Activated T-cell treated with anti-CD3 and anti-CD28 coated beads, Interleukin-2, amount 50 U/mL, for 4 hours (primary cell): ENCODE measurements around the gene TRERF1. TPM values are rescaled to one million over a fixed set of nuclear protein-coding genes. Genes with fewer than 3 reads are reported as not detected.

ENCODE experiments used
- ATAC-seq, 2 donors: fragments of 200-7000 bp; cut with Tn5 transposase; one replicate each; pipeline ENCODE4 v1.10.0; 2021
- DNase-seq: peaks from one replicate; pipeline ENCODE4 v3.0.0-alpha.2; 2020
- H3K27me3 Mint-ChIP-seq: one replicate; pipeline ENCODE4 v1.8.0; 2021; ENCODE audit warnings: low read depth, mixed read lengths
- H3K36me3 Mint-ChIP-seq: one replicate; pipeline ENCODE4 v1.8.0; 2022; ENCODE audit warnings: mixed read lengths; ENCODE audit not compliant: insufficient read depth
- H3K4me1 Mint-ChIP-seq: one replicate; pipeline ENCODE4 v1.8.0; 2021; ENCODE audit warnings: low read depth, mixed read lengths
- H3K4me3 Mint-ChIP-seq: one replicate; pipeline ENCODE4 v1.8.0; 2021; ENCODE audit warnings: mild to moderate bottlenecking, moderate library complexity, mixed read lengths
- H3K9me3 Mint-ChIP-seq: one replicate; pipeline ENCODE4 v1.8.0; 2021; ENCODE audit warnings: mixed read lengths
- total RNA-seq, 3 donors: library from RNA; stranded (reverse); gene quantifications; one replicate each; pipeline ENCODE4 v1.2.1, GENCODE V29; 2021

Gene TRERF1
- total RNA-seq, 3 donors from 2014 or later: 8.9 to 9.4 (median 9.0) TPM

GRCh38 chr6:42345696-42346416 is 105.9 kb downstream of the TRERF1 start:
- peak overlapping the region; percentile 29 for H3K4me3 Mint-ChIP-seq
- H3K9me3 Mint-ChIP-seq: no peaks in the 10 kb centered on the region
- H3K27me3 Mint-ChIP-seq: no peaks in the 10 kb centered on the region
- DNase-seq: no peak
- peaks cover 26% of the 10 kb centered on the region for H3K4me1 Mint-ChIP-seq
- H3K36me3 Mint-ChIP-seq: peaks cover 16% of the 10 kb centered on the region
- peak; percentile 71 to 90 for ATAC-seq

DNA sequence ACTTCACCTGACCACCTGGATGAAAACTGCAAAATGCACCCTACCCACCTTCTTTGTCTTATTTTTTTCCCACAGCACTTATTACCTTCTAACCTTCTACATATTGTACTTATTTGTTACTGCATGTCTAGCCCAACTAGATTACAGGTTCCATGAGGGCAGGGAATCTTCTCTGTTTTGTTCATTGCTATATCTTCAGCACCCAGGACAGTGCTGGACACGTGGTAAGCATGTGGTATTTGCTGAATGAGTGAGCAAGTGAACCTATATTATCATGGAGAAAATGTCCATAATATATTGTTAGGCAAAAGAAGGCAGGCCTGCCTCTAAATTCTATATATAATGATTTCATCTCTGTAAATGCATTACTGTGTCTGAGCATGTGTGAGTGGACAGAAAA is 107.0 kb downstream of the TRERF1 start:
- Mint-ChIP-seq H3K36me3 (peaks cover 13% of the 10 kb centered on the region), H3K9me3 (no peaks in the 10 kb centered on the region), H3K4me3 (no peak overlapping the region), H3K27me3 (no peaks in the 10 kb centered on the region), H3K4me1 (peaks cover 37% of the 10 kb centered on the region)
- DNase-seq (no peak), ATAC-seq (no peak)

DNA sequence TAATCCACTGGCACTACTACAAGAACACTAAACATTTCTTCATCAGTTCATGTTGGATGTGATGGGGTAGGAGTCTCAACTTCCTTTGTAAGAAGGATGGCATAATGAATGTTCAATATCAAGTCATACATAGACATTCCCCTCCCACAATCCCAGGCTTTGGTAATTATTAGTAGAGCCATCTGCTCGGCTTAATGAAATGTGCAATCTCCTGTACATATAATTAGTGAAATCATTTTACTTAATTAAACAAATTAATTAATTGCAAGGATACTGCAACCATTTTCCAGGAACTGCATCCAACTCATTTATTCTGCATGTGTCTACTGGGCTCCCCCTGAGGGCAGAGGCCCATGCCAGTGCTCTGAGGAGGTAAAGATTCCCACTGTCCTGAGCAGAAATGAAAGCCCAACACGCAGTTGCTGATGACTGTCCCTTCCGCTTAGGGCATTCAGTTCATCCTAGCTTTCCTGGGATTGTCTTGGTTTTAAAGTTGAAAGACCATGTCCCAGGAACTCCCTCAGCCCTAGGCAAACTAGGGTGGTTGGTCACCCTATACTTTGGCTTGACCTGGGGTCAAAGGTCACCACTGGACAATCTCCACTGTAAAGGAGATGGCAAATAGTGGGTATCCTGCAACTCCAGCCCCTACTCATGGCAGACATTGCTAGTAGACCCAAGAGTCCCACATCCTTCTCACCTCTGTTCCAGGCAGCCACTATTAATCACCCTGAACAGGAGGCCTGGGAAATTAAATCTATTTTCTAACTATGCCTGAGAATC is 109.8 kb downstream of the TRERF1 start:
- H3K4me1 Mint-ChIP-seq: peaks cover 53% of the 10 kb centered on the region
- ATAC-seq (no peak), DNase-seq (no peak)
- no peak overlapping the region for H3K4me3 Mint-ChIP-seq
- no peaks in the 10 kb centered on the region for H3K27me3 Mint-ChIP-seq
- H3K9me3 Mint-ChIP-seq: no peaks in the 10 kb centered on the region
- peaks cover 13% of the 10 kb centered on the region for H3K36me3 Mint-ChIP-seq

GRCh38 chr6:42341221-42341620 is 110.5 kb downstream of the TRERF1 start:
- Mint-ChIP-seq H3K27me3 (no peaks in the 10 kb centered on the region), H3K9me3 (no peaks in the 10 kb centered on the region), H3K36me3 (peaks cover 13% of the 10 kb centered on the region), H3K4me3 (no peak overlapping the region), H3K4me1 (peaks cover 49% of the 10 kb centered on the region)
- DNase-seq: no peak
- ATAC-seq: no peak

DNA sequence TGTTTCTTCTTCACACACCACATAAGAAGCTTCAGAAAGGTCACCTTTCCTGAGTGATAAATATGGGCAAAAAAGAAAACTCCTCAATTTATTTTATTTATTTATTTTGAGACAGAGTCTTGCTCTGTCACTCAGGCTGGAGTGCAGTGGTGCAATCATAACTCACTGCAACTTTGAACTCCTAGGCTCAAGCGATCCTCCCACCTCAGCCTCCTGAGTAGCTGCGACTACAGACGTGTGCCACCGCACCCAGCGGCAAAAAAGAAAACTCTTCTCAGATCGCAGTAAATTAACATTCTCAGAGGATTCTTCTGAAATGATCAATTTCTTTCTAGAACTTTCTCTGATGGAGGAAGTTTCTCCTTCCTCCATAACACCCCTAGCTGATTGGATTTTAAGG is 111.2 kb downstream of the TRERF1 start:
- Mint-ChIP-seq H3K36me3 (peaks cover 9% of the 10 kb centered on the region), H3K27me3 (no peaks in the 10 kb centered on the region), H3K4me1 (peaks cover 47% of the 10 kb centered on the region), H3K9me3 (no peaks in the 10 kb centered on the region), H3K4me3 (no peak overlapping the region)
- peak in 1 of 2 donors; percentile 11 for ATAC-seq
- DNase-seq: no peak

DNA sequence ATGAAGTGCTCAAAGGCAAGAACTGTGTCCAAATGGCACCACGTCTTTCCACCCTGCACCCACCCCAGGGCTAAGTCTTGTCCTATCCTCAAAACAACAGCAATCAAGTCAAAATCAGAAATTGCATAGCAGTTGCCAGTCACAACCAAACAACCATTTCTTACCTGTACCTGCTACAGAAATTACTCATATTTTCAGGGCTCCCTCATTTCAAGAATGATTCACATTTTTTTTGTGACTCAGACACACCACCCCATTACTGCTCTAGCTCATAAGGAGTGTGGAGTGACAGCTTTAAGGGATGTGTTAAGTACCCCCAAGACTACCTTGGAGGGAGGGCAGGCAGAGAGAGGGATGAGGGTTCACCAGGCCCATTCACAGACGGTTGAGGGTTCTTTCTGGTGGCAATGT is 111.7 kb downstream of the TRERF1 start:
- H3K4me3 Mint-ChIP-seq: peak overlapping the region; percentile 14
- H3K36me3 Mint-ChIP-seq: peaks cover 9% of the 10 kb centered on the region
- H3K4me1 Mint-ChIP-seq: peaks cover 48% of the 10 kb centered on the region
- peak; percentile 95 for ATAC-seq
- no peak for DNase-seq
- H3K9me3 Mint-ChIP-seq: no peaks in the 10 kb centered on the region
- H3K27me3 Mint-ChIP-seq: no peaks in the 10 kb centered on the region

GRCh38 chr6:42338744-42339222 is 112.9 kb downstream of the TRERF1 start:
- ATAC-seq: peak; percentile 39 to 51
- H3K27me3 Mint-ChIP-seq: no peaks in the 10 kb centered on the region
- H3K9me3 Mint-ChIP-seq: no peaks in the 10 kb centered on the region
- peaks cover 49% of the 10 kb centered on the region for H3K4me1 Mint-ChIP-seq
- no peak for DNase-seq
- H3K36me3 Mint-ChIP-seq: peaks cover 7% of the 10 kb centered on the region
- no peak overlapping the region for H3K4me3 Mint-ChIP-seq

DNA sequence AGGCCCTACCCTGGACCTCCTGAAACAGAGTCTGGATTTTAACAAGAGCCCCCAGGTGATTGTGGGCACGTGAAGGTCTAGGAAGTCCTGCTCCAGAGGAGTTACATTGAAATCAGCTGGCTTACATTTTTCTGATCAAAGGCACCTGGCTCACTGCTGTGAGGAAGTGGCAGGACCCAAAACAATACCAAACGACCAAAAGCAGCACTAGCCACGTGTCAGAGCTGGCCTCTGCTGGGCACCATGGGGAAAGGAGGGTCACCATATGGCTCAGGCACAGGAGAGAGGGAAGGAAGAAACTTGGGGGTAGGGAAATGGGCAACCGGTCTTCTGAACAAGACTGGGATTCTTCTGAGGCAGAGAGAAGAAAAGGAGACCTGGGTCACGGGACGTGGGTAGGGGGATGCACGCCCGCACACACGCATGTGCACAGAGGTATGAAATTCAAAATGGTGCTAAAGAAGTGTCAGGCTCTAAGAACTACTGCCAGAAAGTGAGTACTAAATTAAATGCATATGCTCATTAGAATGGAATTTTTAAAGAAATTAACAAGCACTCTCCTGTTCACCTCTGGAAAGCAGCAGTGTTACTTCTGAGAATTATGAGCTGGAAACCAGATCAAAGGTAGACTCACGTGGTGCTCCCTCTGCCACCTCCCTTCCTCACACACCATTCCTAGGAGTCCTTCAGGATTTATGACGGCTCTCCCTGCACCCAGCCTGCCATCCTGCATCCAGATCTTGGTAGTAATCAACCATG is 113.6 kb downstream of the TRERF1 start:
- no peak overlapping the region for H3K4me3 Mint-ChIP-seq
- peaks cover 47% of the 10 kb centered on the region for H3K4me1 Mint-ChIP-seq
- no peaks in the 10 kb centered on the region for H3K27me3 Mint-ChIP-seq
- H3K36me3 Mint-ChIP-seq: peaks cover 5% of the 10 kb centered on the region
- ATAC-seq (peak in 1 of 2 donors; percentile 1), DNase-seq (no peak)
- H3K9me3 Mint-ChIP-seq: no peaks in the 10 kb centered on the region

GRCh38 chr6:42336431-42336830 is 115.3 kb downstream of the TRERF1 start:
- ATAC-seq (no peak), DNase-seq (no peak)
- H3K4me3 Mint-ChIP-seq: no peak overlapping the region
- H3K36me3 Mint-ChIP-seq: peaks cover 5% of the 10 kb centered on the region
- H3K4me1 Mint-ChIP-seq: peaks cover 43% of the 10 kb centered on the region
- no peaks in the 10 kb centered on the region for H3K9me3 Mint-ChIP-seq
- H3K27me3 Mint-ChIP-seq: no peaks in the 10 kb centered on the region

GRCh38 chr6:42335896-42336295 is 115.8 kb downstream of the TRERF1 start:
- no peak for DNase-seq
- Mint-ChIP-seq H3K36me3 (peaks cover 7% of the 10 kb centered on the region), H3K4me1 (peaks cover 42% of the 10 kb centered on the region), H3K9me3 (no peaks in the 10 kb centered on the region), H3K27me3 (no peaks in the 10 kb centered on the region), H3K4me3 (no peak overlapping the region)
- ATAC-seq: no peak

- Mint-ChIP-seq H3K4me1 (peaks cover 36% of the 10 kb centered on the region), H3K9me3 (no peaks in the 10 kb centered on the region), H3K4me3 (no peak overlapping the region), H3K27me3 (no peaks in the 10 kb centered on the region), H3K36me3 (peaks cover 10% of the 10 kb centered on the region)
- DNase-seq (no peak), ATAC-seq (no peak)
These were observed 116.9 kb downstream of the TRERF1 start for GRCh38 chr6:42334870-42335269.

GRCh38 chr6:42333612-42334011 is 118.1 kb downstream of the TRERF1 start:
- peaks cover 23% of the 10 kb centered on the region for H3K4me1 Mint-ChIP-seq
- no peaks in the 10 kb centered on the region for H3K9me3 Mint-ChIP-seq
- no peak overlapping the region for H3K4me3 Mint-ChIP-seq
- H3K36me3 Mint-ChIP-seq: peaks cover 8% of the 10 kb centered on the region
- ATAC-seq: no peak
- no peak for DNase-seq
- no peaks in the 10 kb centered on the region for H3K27me3 Mint-ChIP-seq

DNA sequence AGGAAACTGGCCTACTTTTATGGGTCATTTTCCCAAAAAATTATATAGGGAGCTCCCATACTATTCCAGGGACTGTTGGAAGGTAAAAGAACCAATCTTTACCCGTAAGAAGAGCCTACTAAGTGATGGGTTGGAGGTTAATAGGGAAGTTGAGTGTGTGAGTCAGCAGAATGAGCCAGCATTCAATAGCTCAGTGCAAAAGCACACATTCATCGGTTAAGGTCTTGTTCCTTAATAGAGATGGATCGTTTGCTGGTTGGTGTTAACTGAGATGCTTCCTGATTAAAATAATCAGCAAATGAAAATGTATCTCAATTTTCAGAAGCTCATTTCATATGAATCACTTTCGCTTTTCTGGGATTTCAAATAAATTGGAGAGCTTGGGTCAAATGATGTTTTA is 118.8 kb downstream of the TRERF1 start:
- DNase-seq (no peak), ATAC-seq (no peak)
- Mint-ChIP-seq H3K9me3 (no peaks in the 10 kb centered on the region), H3K27me3 (no peaks in the 10 kb centered on the region), H3K4me1 (peaks cover 16% of the 10 kb centered on the region), H3K36me3 (peaks cover 8% of the 10 kb centered on the region), H3K4me3 (no peak overlapping the region)

DNA sequence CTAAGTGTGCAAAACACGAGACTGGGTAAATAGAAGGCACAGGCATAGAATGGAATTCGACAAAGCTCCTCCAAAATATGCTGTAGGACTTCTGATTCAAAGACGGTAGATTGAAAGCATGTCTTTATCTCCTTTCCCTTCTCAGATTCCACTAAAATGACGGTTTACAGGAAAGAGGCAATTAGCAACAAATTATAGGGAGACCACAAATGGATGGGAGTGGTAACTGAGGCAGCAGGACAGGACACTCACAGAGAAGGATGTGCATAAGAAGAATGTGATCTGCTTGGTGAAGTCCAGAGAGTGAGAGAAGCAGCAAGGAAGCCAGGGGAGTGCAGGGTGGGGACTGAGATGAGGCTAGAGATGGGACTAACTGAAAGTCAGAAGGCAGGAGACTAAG is 120.7 kb downstream of the TRERF1 start:
- Mint-ChIP-seq H3K36me3 (peaks cover 5% of the 10 kb centered on the region), H3K27me3 (no peaks in the 10 kb centered on the region), H3K9me3 (no peaks in the 10 kb centered on the region), H3K4me1 (peaks cover 26% of the 10 kb centered on the region), H3K4me3 (no peak overlapping the region)
- no peak for ATAC-seq
- no peak for DNase-seq
